ENCODE data around the gene C3orf85. TPM values are rescaled to one million over a fixed set of nuclear protein-coding genes. Genes with fewer than 3 reads are reported as not detected.

C3orf85 gene, protein sequence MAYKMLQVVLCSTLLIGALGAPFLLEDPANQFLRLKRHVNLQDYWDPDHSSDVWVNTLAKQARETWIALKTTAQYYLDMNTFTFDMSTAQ
- total RNA-seq (not detected), polyA plus RNA-seq (not detected)
- long read RNA-seq, donor 1, partial matches to known transcripts: 0 of 1 reads
- long read RNA-seq, donor 1, other reads (novel, unspliced or antisense): 0 of 1 reads
- long read RNA-seq, donor 2: 0 reads

DNA sequence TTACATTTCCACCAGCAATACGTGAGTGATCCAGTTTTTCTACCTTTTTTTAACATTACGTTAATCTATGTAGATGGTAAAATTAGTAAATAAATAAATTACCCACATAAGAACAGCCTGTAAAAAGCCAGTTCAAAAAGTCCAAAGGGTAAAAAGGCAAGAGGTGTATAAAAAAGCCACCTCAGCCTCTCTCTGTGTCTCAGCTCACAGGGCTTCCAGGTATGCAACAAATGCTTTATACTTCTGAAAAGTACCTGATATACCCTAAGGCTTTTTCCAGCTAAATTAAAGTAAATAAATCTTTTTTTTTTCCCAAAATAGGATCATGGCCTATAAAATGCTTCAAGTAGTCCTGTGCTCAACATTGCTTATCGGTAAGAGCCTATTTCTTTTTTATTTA is at the start of gene C3orf85:
TSS of gene C3orf85 (plus strand) at position 197 of the 400 bp plus-strand sequence. CDS start at position 326, 129 bp downstream.
- H3K9me3 ChIP-seq: no peaks in the 10 kb centered on the region
- no peaks in the 10 kb centered on the region for H3K36me3 ChIP-seq
- no peaks in the 10 kb centered on the region for H3K4me1 ChIP-seq
- DNase-seq: no peak
- no peaks in the 10 kb centered on the region for H3K27me3 ChIP-seq (replicated peaks in 1 of 7)
- intact Hi-C loops (cut with DNase I; ENCODE audit: low total_unique reads): no loop called here
- no peak within 1 kb of the TSS for H3K27ac ChIP-seq
- no peak within 1 kb of the TSS for H3K4me3 ChIP-seq
- 84 to 92% (median 88%) methylated on average over 3 of the region's 3 CpGs for WGBS, 5 donors
- TF ChIP-seq POLR2AphosphoS5 (IDR thresholded peaks at IDR 0.05) (no peak), POLR2A (IDR thresholded peaks at IDR 0.05) (no peak)
- TF ChIP-seq, protein P1, sequence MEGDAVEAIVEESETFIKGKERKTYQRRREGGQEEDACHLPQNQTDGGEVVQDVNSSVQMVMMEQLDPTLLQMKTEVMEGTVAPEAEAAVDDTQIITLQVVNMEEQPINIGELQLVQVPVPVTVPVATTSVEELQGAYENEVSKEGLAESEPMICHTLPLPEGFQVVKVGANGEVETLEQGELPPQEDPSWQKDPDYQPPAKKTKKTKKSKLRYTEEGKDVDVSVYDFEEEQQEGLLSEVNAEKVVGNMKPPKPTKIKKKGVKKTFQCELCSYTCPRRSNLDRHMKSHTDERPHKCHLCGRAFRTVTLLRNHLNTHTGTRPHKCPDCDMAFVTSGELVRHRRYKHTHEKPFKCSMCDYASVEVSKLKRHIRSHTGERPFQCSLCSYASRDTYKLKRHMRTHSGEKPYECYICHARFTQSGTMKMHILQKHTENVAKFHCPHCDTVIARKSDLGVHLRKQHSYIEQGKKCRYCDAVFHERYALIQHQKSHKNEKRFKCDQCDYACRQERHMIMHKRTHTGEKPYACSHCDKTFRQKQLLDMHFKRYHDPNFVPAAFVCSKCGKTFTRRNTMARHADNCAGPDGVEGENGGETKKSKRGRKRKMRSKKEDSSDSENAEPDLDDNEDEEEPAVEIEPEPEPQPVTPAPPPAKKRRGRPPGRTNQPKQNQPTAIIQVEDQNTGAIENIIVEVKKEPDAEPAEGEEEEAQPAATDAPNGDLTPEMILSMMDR (IDR thresholded peaks at IDR 0.05 in 8 of 11, conservative IDR thresholded peaks at IDR 0.05 in 3 of 11): no peak

- no peak for DNase-seq
- TF ChIP-seq POLR2AphosphoS5 (IDR thresholded peaks at IDR 0.05) (no peak), POLR2A (IDR thresholded peaks at IDR 0.05) (no peak)
- TF ChIP-seq, protein P1 (IDR thresholded peaks at IDR 0.05 in 8 of 11, conservative IDR thresholded peaks at IDR 0.05 in 3 of 11): no peak
- Histone ChIP-seq H3K36me3 (no peaks in the 10 kb centered on the region), H3K27me3 (replicated peaks in 1 of 7) (no peaks in the 10 kb centered on the region), H3K27ac (no peak overlapping the region), H3K9me3 (no peaks in the 10 kb centered on the region), H3K4me3 (no peak overlapping the region), H3K4me1 (no peaks in the 10 kb centered on the region)
- intact Hi-C loops (cut with DNase I; ENCODE audit: low total_unique reads): no loop called here
- WGBS, 5 donors: 68 to 88% (median 84%) methylated on average over 1 of the region's 1 CpG
Observed at GRCh38 chr3:109089265-109089664, 47.3 kb upstream of the C3orf85 start.

DNA sequence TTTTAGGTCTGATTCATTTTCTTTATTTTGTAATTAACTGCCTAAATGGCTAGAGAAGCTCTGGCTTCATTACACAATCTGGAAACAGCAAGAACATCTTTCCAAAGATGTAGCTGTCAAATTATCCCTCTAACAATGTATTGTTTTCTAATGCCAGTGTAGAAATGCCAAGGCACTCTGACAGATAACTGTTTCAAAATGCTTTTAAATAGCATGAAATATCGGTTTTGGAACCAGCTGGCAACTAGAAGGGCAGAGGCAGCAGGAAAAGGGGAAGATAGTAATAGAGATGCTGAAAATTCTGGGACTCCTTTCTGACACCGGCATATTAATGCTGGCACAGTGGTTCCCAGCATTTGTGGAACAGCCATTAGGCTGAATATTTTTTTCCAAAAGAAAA is 44.7 kb upstream of the C3orf85 start:
- no peaks in the 10 kb centered on the region for H3K36me3 ChIP-seq
- H3K4me3 ChIP-seq: no peak overlapping the region
- no peak for DNase-seq
- intact Hi-C loops (cut with DNase I; ENCODE audit: low total_unique reads): no loop called here
- H3K27me3 ChIP-seq (replicated peaks in 1 of 7): no peaks in the 10 kb centered on the region
- TF ChIP-seq, protein P1 (IDR thresholded peaks at IDR 0.05 in 8 of 11, conservative IDR thresholded peaks at IDR 0.05 in 3 of 11): no peak
- TF ChIP-seq POLR2A (IDR thresholded peaks at IDR 0.05): no peak
- no peak for TF ChIP-seq POLR2AphosphoS5 (IDR thresholded peaks at IDR 0.05)
- H3K27ac ChIP-seq: no peak overlapping the region
- H3K9me3 ChIP-seq: no peaks in the 10 kb centered on the region
- WGBS, 5 donors: 27 to 41% (median 29%) methylated on average over 2 of the region's 2 CpGs
- no peaks in the 10 kb centered on the region for H3K4me1 ChIP-seq

GRCh38 chr3:109093561-109093960 is 43.0 kb upstream of the C3orf85 start:
- TF ChIP-seq POLR2AphosphoS5 (IDR thresholded peaks at IDR 0.05): no peak
- TF ChIP-seq POLR2A (IDR thresholded peaks at IDR 0.05): no peak
- TF ChIP-seq, protein P1 (IDR thresholded peaks at IDR 0.05 in 8 of 11, conservative IDR thresholded peaks at IDR 0.05 in 3 of 11): no peak
- no peak overlapping the region for H3K27ac ChIP-seq
- H3K36me3 ChIP-seq: no peaks in the 10 kb centered on the region
- no peaks in the 10 kb centered on the region for H3K9me3 ChIP-seq
- no peak overlapping the region for H3K4me3 ChIP-seq
- DNase-seq: no peak
- intact Hi-C loops (cut with DNase I; ENCODE audit: low total_unique reads): no loop called here
- H3K4me1 ChIP-seq: no peaks in the 10 kb centered on the region
- H3K27me3 ChIP-seq (replicated peaks in 1 of 7): no peaks in the 10 kb centered on the region

Data from spleen (tissue), 13 donors.